AG04450 (cell line): ENCODE measurements around the gene DTD2. TPM values are rescaled to one million over a fixed set of nuclear protein-coding genes. Genes with fewer than 3 reads are reported as not detected.

Source experiments
- CTCF ChIA-PET: fragments of 300-600, 350-600 bp; formaldehyde crosslinking; extraction: SDS; loops from one replicate; lab custom pipeline; 2022; ENCODE audit warnings: antibody characterized with exemption, inconsistent platforms; lab: Charles Lee
- POLR2A ChIA-PET: fragments of 350-600 bp; formaldehyde crosslinking; extraction: SDS; loops from one replicate; lab custom pipeline; 2021; ENCODE audit warnings: antibody characterized with exemption, inconsistent platforms; lab: Yijun Ruan, JAX
- DNase-seq: peaks from one replicate; pipeline ENCODE4 v3.0.0-alpha.2; 2011; ENCODE audit warnings: low read depth, low spot score
- H3K27ac ChIP-seq: one replicate; pipeline ENCODE4 v1.5.1; 2012; ENCODE audit warnings: low read depth, low read length, control low read depth
- H3K27me3 ChIP-seq: one replicate; pipeline ENCODE4 v1.6.0; 2012; ENCODE audit warnings: low read length; ENCODE audit not compliant: control insufficient read depth, insufficient read depth
- H3K4me3 ChIP-seq: 2 replicates; pipeline ENCODE4 v1.5.1; 2011; ENCODE audit warnings: mild to moderate bottlenecking, low read depth, low read length, control low read depth
- H3K9me3 ChIP-seq: 2 replicates; pipeline ENCODE4 v1.5.1; 2012; ENCODE audit warnings: low read length; ENCODE audit not compliant: control insufficient read depth, insufficient read depth
- CTCF ChIP-seq: IDR thresholded peaks from 2 replicates; pipeline ENCODE4 v1.5.1; 2011; ENCODE audit warnings: low read depth, low read length, control low read depth, inconsistent platforms
- polyA minus RNA-seq: library from RNA; depleted of rRNA, polyadenylated mRNA; stranded (reverse); fragments of >200 nt; gene quantifications from 2 replicates; pipeline ENCODE4 v1.2.3, GENCODE V29; 2011; rRNA and poly(A)+ RNA removed
- polyA plus RNA-seq: library from polyadenylated mRNA; depleted of rRNA; stranded (reverse); fragments of >200 nt; gene quantifications from 2 replicates; pipeline ENCODE4 v1.2.3, GENCODE V29; 2011; rRNA removed

The DTD2 gene
- polyA plus RNA-seq (16.6 and 18.8 TPM in 2 replicates), polyA minus RNA-seq (8.2 and 14.7 TPM in 2 replicates)

DNA sequence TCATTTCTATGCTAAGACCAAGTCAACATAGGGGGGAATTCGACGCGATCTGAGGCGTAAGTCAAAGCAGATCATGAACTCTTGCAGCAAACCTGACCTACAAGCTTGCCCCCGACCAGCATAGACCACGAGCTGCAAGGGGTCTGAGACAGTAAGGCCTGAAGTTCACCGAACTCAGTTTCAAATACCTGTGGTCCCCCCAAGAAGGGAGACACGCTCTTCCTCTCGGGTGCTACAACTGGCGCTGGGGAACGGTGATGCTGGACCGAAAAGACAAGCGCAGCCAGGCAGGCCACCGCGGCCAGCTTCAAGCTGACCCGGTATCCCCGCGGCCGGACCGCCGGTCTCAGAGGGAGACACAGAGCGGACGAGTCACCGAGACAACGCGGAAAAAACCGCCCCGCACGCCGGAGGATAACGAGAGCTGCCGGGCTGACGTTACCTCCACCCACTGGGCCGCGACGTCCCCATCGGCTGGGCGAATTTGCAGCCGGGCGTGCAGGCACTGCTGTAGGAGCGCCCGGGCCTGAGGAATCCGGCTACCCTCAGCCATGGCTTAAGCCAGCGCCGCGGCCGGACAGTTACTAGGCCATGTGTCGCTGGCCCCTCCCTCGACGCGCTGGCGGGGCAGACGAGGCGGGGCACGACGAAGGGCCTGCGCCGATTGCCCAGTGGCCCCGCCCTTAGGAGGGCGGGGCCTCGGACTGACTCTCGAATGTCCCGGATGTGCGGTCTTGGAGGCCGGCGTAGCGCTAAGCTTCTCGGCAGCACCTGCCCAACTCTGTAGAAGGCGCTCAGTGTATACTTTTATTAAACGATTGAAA is at the start of gene DTD2:
Gene DTD2, minus strand, starts transcription at position 666 of the 824 bp plus-strand sequence. Its CDS starts 113 bp downstream, at position 553.
- no peak for TF ChIP-seq CTCF
- peak; percentile 79 for DNase-seq
- peak within 1 kb of the TSS; percentile 83 for H3K27ac ChIP-seq
- H3K9me3 ChIP-seq = no peaks in the 10 kb centered on the region
- no peaks in the 10 kb centered on the region for H3K27me3 ChIP-seq
- peak within 1 kb of the TSS; percentile 86 for H3K4me3 ChIP-seq
- ChIA-PET POLR2A (interaction anchor here (0.5 to 1.6 kb wide), 6 partner anchors 15 to 257 kb away, joined by 3 to 12 read pairs (median 4); partner anchors contain the start of gene HEATR5A), CTCF (interaction anchor here (1.1 to 3.0 kb wide), 3 partner anchors 8 to 797 kb away, joined by 3 to 12 read pairs (median 11); partner anchors contain the start of gene HEATR5A)

DNA sequence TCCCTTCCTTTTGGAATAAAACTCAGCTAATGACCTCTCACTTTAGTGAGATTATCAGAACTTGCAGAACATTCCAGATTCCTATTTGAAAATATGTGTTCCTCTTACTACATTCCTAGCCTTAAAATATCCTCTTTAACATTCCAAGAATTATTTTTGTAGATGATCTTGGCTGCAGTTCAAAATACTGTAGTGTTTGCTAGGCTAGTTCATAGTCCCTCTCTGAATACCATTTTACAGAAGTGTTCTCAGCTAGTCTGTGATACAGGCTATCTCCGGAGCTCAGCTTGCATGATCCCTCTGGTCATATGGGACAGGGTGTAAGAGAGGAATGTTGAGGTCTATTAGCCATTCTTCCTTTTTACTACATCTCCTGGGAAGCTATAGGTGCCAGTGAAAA is 48.1 kb upstream of the DTD2 start:
- no peak for TF ChIP-seq CTCF
- peak; percentile 8 for DNase-seq
- Histone ChIP-seq H3K9me3 (no peaks in the 10 kb centered on the region), H3K27me3 (peaks cover 2% of the 10 kb centered on the region), H3K27ac (no peak overlapping the region), H3K4me3 (no peak overlapping the region)
- POLR2A ChIA-PET = interaction anchor here (1.1 kb wide), 1 partner anchor 48 kb away, joined by 4 read pairs; the partner anchor contains the start of gene DTD2
- CTCF ChIA-PET = interaction anchor here (0.6 to 1.3 kb wide), 3 partner anchors 37 to 750 kb away, joined by 3 to 9 read pairs (median 8); no protein-coding TSS in a partner anchor

DNA sequence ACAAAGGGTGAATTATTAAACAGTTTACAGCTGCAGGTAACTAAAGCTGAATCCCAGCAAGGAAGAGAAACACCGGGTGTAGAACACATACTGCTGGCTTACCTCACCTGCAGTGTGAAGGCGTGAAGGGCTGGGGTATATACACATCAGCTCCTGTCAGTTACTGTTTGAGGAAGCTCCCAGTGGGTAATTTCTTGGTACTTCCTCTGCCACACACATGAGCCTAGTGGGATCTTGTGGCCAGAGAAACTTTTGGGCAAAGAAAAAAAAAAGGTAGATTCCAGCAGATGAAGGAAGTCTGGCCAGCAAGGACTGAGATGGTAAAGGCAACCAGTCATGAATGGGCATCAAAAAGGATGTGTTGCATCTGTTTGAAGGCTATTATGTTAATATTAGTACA is 44.6 kb upstream of the DTD2 start:
- Histone ChIP-seq H3K9me3 (no peaks in the 10 kb centered on the region), H3K27ac (no peak overlapping the region), H3K4me3 (no peak overlapping the region), H3K27me3 (peaks cover 4% of the 10 kb centered on the region)
- ChIA-PET CTCF (interaction anchor here (1.6 kb wide), 1 partner anchor 751 kb away, joined by 6 read pairs; no protein-coding TSS in a partner anchor), POLR2A (interaction anchor here (1.1 kb wide), 1 partner anchor 8 kb away, joined by 4 read pairs; no protein-coding TSS in a partner anchor)
- no peak for TF ChIP-seq CTCF
- no peak for DNase-seq

- H3K4me3 ChIP-seq = no peak overlapping the region
- peaks cover 6% of the 10 kb centered on the region for H3K27me3 ChIP-seq
- CTCF ChIA-PET = interaction anchor here (0.6 kb wide), 1 partner anchor 22 kb away, joined by 3 read pairs; no protein-coding TSS in a partner anchor
- no peak overlapping the region for H3K27ac ChIP-seq
- H3K9me3 ChIP-seq = no peaks in the 10 kb centered on the region
- DNase-seq = no peak
- TF ChIP-seq CTCF = no peak
- POLR2A ChIA-PET = no interaction called here
These were observed 35.6 kb upstream of the DTD2 start for GRCh38 chr14:31492759-31493498.
